Measurements from ENCODE around the gene NR5A1.

The NR5A1 gene

GRCh38 chr9:124475158-124475867, 31.9 kb downstream of the NR5A1 start:
- Histone ChIP-seq H4K20me1 (ENCODE audit: low read depth, low read length) (no peaks in the 10 kb centered on the region), H2AFZ (ENCODE audit: low read depth, low read length, severe bottlenecking) (no peak overlapping the region), H3K79me2 (ENCODE audit: insufficient read depth, low read length) (no peaks in the 10 kb centered on the region), H3K9me2 (replicated peaks; ENCODE audit: insufficient read depth, low read length) (no peaks in the 10 kb centered on the region), H3K4me3 (ENCODE audit: insufficient read depth, low read length, poor library complexity, severe bottlenecking) (no peak overlapping the region), H3F3A (ENCODE audit: insufficient read depth) (no peaks in the 10 kb centered on the region), H3K4me2 (ENCODE audit: low read depth, low read length, poor library complexity, severe bottlenecking) (no peak overlapping the region), H3K36me3 (ENCODE audit: low read length) (no peaks in the 10 kb centered on the region), H3K27ac (ENCODE audit: low read depth, low read length) (no peak overlapping the region), H3K27me3 (ENCODE audit: low read length) (no peaks in the 10 kb centered on the region), H3K9me3 (ENCODE audit: insufficient read depth, low read length) (no peaks in the 10 kb centered on the region), H3K9ac (ENCODE audit: low read length) (no peak overlapping the region)
- TF ChIP-seq, protein P1, sequence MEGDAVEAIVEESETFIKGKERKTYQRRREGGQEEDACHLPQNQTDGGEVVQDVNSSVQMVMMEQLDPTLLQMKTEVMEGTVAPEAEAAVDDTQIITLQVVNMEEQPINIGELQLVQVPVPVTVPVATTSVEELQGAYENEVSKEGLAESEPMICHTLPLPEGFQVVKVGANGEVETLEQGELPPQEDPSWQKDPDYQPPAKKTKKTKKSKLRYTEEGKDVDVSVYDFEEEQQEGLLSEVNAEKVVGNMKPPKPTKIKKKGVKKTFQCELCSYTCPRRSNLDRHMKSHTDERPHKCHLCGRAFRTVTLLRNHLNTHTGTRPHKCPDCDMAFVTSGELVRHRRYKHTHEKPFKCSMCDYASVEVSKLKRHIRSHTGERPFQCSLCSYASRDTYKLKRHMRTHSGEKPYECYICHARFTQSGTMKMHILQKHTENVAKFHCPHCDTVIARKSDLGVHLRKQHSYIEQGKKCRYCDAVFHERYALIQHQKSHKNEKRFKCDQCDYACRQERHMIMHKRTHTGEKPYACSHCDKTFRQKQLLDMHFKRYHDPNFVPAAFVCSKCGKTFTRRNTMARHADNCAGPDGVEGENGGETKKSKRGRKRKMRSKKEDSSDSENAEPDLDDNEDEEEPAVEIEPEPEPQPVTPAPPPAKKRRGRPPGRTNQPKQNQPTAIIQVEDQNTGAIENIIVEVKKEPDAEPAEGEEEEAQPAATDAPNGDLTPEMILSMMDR (IDR thresholded peaks at IDR 0.05; ENCODE audit: insufficient read depth, low read length, poor library complexity, severe bottlenecking), result no peak
- no peak for TF ChIP-seq EZH2phosphoT487 (conservative IDR thresholded peaks at IDR 0.05; ENCODE audit: low read length)

DNA sequence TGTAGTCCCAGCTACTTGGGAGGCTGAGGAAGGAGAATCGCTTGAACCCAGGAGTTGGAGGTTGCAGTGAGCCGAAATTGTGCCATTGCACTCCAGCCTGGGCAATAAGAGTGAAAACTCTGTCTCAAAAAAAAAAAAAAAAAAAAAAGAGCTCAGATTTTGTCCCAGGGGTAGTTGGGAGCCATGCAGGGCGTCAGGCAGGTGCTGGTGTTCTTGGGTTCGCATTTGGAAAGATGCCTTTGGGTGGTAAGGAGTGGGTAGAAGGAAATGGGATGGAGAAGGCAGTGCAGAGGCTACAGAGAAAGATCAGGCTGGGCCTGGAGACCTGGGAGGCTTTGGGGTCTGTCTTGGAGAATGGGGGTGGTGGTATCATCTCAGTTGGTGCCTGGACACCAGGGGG, 33.0 kb downstream of the NR5A1 start:
- H3K27ac ChIP-seq (ENCODE audit: low read depth, low read length), result no peak overlapping the region
- H3F3A ChIP-seq (ENCODE audit: insufficient read depth), result no peaks in the 10 kb centered on the region
- no peaks in the 10 kb centered on the region for H3K9me2 ChIP-seq (replicated peaks; ENCODE audit: insufficient read depth, low read length)
- no peaks in the 10 kb centered on the region for H3K9me3 ChIP-seq (ENCODE audit: insufficient read depth, low read length)
- H3K27me3 ChIP-seq (ENCODE audit: low read length), result no peaks in the 10 kb centered on the region
- no peak overlapping the region for H2AFZ ChIP-seq (ENCODE audit: low read depth, low read length, severe bottlenecking)
- no peak overlapping the region for H3K4me2 ChIP-seq (ENCODE audit: low read depth, low read length, poor library complexity, severe bottlenecking)
- H3K4me3 ChIP-seq (ENCODE audit: insufficient read depth, low read length, poor library complexity, severe bottlenecking), result no peak overlapping the region
- no peak overlapping the region for H3K9ac ChIP-seq (ENCODE audit: low read length)
- H3K36me3 ChIP-seq (ENCODE audit: low read length), result no peaks in the 10 kb centered on the region
- no peaks in the 10 kb centered on the region for H4K20me1 ChIP-seq (ENCODE audit: low read depth, low read length)
- no peak for TF ChIP-seq EZH2phosphoT487 (conservative IDR thresholded peaks at IDR 0.05; ENCODE audit: low read length)
- TF ChIP-seq, protein P1 (IDR thresholded peaks at IDR 0.05; ENCODE audit: insufficient read depth, low read length, poor library complexity, severe bottlenecking), result no peak
- no peaks in the 10 kb centered on the region for H3K79me2 ChIP-seq (ENCODE audit: insufficient read depth, low read length)

DNA sequence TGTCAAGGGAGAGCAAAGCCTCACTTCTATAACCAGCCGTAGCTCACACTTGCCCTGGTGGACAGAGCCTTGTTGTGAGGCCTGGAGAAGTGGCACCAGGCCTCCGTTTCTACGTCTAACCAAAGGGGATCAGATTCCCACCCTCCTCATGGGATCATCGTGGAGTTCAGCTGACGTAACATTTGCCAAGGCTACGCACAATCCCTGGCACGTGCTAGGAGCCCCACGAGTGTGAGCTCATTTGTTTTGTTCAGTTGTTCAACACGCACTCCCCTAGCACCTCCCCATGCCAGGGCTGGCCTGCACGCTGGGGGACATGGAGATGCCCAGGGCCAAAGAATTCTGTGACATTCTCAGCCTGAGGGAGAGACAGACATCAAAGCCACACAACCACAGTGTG, 33.9 kb downstream of the NR5A1 start:
- H3F3A ChIP-seq (ENCODE audit: insufficient read depth), result no peaks in the 10 kb centered on the region
- TF ChIP-seq, protein P1 (IDR thresholded peaks at IDR 0.05; ENCODE audit: insufficient read depth, low read length, poor library complexity, severe bottlenecking), result no peak
- TF ChIP-seq EZH2phosphoT487 (conservative IDR thresholded peaks at IDR 0.05; ENCODE audit: low read length), result no peak

More for the DNA sequence above, 33.9 kb downstream of the NR5A1 start:
- Histone ChIP-seq H3K9me3 (ENCODE audit: insufficient read depth, low read length) (no peaks in the 10 kb centered on the region), H3K9me2 (replicated peaks; ENCODE audit: insufficient read depth, low read length) (no peaks in the 10 kb centered on the region), H3K9ac (ENCODE audit: low read length) (no peak overlapping the region), H3K27ac (ENCODE audit: low read depth, low read length) (no peak overlapping the region), H4K20me1 (ENCODE audit: low read depth, low read length) (no peaks in the 10 kb centered on the region), H3K79me2 (ENCODE audit: insufficient read depth, low read length) (no peaks in the 10 kb centered on the region), H3K4me2 (ENCODE audit: low read depth, low read length, poor library complexity, severe bottlenecking) (no peak overlapping the region), H3K27me3 (ENCODE audit: low read length) (no peaks in the 10 kb centered on the region), H3K36me3 (ENCODE audit: low read length) (no peaks in the 10 kb centered on the region), H3K4me3 (ENCODE audit: insufficient read depth, low read length, poor library complexity, severe bottlenecking) (no peak overlapping the region), H2AFZ (ENCODE audit: low read depth, low read length, severe bottlenecking) (no peak overlapping the region)
